ENCODE data around the gene PNKD.

Gene PNKD

DNA sequence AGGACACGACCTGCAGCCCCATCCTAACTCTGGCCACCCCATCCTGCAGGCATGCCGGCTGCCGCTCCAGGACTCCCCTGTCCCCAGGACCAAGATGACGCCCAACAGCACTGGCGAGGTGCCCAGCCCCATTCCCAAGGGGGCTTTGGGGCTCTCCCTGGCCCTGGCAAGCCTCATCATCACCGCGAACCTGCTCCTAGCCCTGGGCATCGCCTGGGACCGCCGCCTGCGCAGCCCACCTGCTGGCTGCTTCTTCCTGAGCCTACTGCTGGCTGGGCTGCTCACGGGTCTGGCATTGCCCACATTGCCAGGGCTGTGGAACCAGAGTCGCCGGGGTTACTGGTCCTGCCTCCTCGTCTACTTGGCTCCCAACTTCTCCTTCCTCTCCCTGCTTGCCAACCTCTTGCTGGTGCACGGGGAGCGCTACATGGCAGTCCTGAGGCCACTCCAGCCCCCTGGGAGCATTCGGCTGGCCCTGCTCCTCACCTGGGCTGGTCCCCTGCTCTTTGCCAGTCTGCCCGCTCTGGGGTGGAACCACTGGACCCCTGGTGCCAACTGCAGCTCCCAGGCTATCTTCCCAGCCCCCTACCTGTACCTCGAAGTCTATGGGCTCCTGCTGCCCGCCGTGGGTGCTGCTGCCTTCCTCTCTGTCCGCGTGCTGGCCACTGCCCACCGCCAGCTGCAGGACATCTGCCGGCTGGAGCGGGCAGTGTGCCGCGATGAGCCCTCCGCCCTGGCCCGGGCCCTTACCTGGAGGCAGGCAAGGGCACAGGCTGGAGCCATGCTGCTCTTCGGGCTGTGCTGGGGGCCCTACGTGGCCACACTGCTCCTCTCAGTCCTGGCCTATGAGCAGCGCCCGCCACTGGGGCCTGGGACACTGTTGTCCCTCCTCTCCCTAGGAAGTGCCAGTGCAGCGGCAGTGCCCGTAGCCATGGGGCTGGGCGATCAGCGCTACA lies 7.4 kb upstream of the PNKD start:
- H3K4me3 ChIP-seq (ENCODE audit: control insufficient read depth, low read depth, low read length) = no peak overlapping the region
- TF ChIP-seq, protein P1, sequence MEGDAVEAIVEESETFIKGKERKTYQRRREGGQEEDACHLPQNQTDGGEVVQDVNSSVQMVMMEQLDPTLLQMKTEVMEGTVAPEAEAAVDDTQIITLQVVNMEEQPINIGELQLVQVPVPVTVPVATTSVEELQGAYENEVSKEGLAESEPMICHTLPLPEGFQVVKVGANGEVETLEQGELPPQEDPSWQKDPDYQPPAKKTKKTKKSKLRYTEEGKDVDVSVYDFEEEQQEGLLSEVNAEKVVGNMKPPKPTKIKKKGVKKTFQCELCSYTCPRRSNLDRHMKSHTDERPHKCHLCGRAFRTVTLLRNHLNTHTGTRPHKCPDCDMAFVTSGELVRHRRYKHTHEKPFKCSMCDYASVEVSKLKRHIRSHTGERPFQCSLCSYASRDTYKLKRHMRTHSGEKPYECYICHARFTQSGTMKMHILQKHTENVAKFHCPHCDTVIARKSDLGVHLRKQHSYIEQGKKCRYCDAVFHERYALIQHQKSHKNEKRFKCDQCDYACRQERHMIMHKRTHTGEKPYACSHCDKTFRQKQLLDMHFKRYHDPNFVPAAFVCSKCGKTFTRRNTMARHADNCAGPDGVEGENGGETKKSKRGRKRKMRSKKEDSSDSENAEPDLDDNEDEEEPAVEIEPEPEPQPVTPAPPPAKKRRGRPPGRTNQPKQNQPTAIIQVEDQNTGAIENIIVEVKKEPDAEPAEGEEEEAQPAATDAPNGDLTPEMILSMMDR (IDR thresholded peaks at IDR 0.05; ENCODE audit: control insufficient read depth, insufficient read depth, low read depth, low read length, missing control alignments) = no peak
- no peak for DNase-seq (ENCODE audit: low read depth)

DNA sequence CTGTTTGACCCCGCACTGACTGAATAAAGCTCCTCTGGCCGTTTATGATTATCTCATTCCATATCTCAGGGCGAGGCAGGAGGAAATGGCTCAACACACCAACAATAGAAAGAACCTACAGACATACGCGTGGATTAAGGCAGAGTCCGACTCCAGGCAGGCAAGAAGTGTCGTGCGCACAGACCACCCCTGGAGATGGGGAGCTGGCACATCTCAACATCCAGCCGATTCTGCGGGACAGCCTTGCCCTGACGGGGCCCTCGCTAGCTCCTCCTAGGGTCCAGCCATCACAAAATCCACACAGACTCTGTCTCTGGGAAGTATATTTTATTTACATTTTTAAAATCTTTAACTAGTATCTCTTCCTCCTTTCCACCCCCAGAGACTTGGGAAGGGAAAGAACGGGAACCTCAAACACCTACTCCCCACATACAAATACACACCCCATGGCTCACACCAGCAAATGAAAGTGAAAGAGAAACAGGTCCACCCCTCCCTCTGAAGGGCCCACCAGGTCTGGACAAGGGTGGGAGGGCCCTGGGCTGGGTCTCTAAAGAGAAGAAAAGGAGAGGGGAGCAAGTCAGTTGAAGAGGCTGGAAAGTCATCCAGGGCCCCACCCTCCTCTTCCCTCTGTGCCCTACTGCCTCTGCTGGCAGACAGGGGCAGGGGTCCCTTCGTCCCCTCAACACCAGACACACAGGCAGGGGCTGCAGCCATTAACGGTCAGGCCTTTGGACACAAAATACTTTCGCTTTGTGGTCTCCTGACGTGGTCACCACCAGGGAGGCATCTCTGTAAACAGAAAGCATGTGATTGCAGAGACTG lies 6.3 kb upstream of the PNKD start:
- DNase-seq (ENCODE audit: low read depth) = no peak

DNA sequence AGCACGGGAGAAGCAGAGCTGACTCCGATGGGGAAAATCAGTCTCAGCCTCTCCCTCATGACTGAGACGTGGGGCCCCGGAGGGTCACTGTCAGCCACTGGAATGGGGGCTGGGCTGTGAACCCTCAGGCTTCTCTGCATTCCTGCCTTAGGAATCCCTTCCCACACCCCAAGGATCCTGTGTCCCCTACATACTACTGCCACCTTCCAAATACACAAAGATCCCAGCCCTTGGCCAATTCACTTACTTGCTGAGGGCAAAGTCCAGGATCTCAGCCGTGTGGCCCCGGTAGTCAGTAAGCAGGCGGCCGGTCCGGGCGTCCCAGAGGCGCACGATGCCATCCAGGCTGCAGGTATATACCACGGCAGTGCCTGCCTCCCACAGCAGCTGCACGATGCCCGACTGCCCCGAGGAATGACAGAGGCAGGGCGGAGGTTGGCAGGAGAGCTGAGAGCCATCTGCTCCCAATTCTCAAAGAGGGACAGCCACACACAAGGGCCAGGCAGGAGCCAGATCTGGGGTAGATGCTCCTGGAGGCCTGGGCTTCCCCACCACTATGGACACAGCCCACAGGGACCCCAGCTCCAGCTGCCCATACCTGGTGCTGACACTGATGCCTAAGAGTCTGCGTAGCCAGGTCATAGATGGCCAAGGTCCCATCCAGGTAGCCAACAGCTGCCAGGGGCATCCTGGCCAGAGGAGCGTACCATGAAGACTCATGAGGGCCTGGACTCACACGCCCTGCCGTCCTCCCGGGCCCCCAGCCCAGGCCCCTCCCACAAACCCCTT lies 5.4 kb upstream of the PNKD start:
- TF ChIP-seq, protein P1 (IDR thresholded peaks at IDR 0.05; ENCODE audit: control insufficient read depth, insufficient read depth, low read depth, low read length, missing control alignments) = no peak
- no peak overlapping the region for H3K4me3 ChIP-seq (ENCODE audit: control insufficient read depth, low read depth, low read length)
- DNase-seq (ENCODE audit: low read depth) = no peak

More for the DNA sequence above, 6.3 kb upstream of the PNKD start:
- no peak overlapping the region for H3K4me3 ChIP-seq (ENCODE audit: control insufficient read depth, low read depth, low read length)
- TF ChIP-seq, protein P1 (IDR thresholded peaks at IDR 0.05; ENCODE audit: control insufficient read depth, insufficient read depth, low read depth, low read length, missing control alignments) = no peak

DNA sequence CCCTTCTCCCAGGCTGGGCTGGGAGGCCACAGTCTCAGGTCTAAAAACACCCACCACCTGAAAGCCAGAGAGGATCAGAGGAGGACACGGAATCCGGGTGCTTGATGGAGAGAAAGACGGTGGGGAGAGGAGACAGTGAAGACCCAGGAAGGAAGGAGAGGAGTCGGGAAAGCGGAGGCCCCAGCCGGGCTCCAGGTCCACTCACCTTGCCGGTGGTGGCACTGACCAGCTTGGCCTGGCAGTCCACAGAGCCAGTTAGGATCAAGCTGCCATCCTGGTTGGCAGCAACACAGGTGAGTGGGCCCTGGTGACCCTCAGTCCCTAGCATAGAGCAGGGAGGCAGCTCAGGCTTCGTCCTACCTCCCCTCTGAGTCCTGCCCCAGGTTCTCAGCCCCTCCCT lies 4.7 kb upstream of the PNKD start:
- TF ChIP-seq, protein P1 (IDR thresholded peaks at IDR 0.05; ENCODE audit: control insufficient read depth, insufficient read depth, low read depth, low read length, missing control alignments) = no peak
- no peak for DNase-seq (ENCODE audit: low read depth)

DNA sequence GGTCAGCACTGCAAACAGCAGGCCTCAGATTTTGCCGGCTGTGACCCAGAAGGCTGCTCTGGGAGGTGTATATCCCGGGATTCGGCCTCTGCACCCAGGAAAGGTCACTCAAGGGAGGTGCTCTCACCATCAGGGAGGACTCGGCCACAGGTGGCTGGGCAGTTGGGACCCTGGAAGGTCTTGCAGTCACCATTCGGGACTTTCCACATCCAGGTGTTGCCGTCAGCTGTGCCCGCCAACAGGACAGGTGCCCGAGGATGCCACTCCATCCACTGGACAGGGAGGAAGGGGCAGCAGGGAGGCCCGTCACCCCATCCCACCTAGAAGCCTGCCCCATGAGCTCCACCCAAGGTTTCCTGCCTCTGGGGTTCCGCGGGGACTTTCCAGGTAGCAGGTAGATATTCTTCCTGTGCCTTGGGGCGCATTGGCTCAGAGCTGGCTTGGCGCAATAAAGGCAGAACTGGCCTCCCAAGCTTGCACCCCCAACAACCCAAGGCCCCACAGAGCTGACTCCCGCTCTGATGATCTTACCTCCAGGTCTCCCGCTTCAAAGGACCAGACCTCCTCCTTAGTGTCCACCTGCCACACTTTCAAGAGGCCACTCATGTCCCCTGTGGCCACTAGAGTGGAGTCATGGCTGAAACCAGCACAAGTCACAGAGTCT lies 3.9 kb upstream of the PNKD start:
- H3K4me3 ChIP-seq (ENCODE audit: control insufficient read depth, low read depth, low read length) = no peak overlapping the region
- DNase-seq (ENCODE audit: low read depth) = no peak
- TF ChIP-seq, protein P1 (IDR thresholded peaks at IDR 0.05; ENCODE audit: control insufficient read depth, insufficient read depth, low read depth, low read length, missing control alignments) = no peak

More for the DNA sequence above, 4.7 kb upstream of the PNKD start:
- H3K4me3 ChIP-seq (ENCODE audit: control insufficient read depth, low read depth, low read length) = no peak overlapping the region
